Upper lobe of right lung (tissue), 1 donor: ENCODE results near the gene RMRP. TPM values are rescaled to one million over a fixed set of nuclear protein-coding genes. Genes with fewer than 3 reads are reported as not detected.
A peak's percentile ranks its signal among the peaks of the same experiment; 100 is the strongest.

Source experiments
- ATAC-seq: fragments of 200-7000 bp; cut with Tn5 transposase; one replicate; pipeline ENCODE4 v1.9.1; 2020; ENCODE audit warnings: mild to moderate bottlenecking, moderate library complexity
- DNase-seq: peaks from one replicate; pipeline ENCODE4 v3.0.0-alpha.2; 2020
- H3K27ac ChIP-seq: fragments of 200-600 bp; one replicate; pipeline ENCODE4 v1.8.0; 2022
- H3K27me3 ChIP-seq: fragments of 200-600 bp; one replicate; pipeline ENCODE4 v1.8.0; 2022; ENCODE audit warnings: mild to moderate bottlenecking
- H3K36me3 ChIP-seq: fragments of 200-600 bp; one replicate; pipeline ENCODE4 v1.8.0; 2022
- H3K4me1 ChIP-seq: fragments of 200-600 bp; one replicate; pipeline ENCODE4 v1.8.0; 2022
- H3K4me3 ChIP-seq: fragments of 200-600 bp; one replicate; pipeline ENCODE4 v1.8.0; 2022; ENCODE audit warnings: mild to moderate bottlenecking
- H3K9me3 ChIP-seq: fragments of 200-600 bp; one replicate; pipeline ENCODE4 v1.8.0; 2022
- intact Hi-C: fragments of 100-400 bp; cut with DNase I; formaldehyde crosslinking; loops from one replicate; pipeline ENCODE4 v1.11.0; 2022
- total RNA-seq: library from RNA; stranded (reverse); fragmentation: NEBNext Ultra II Directional; extraction: Animal tissue kit (Norgen Biotek cat#: 25700); gene quantifications from one replicate; pipeline ENCODE4 v1.2.1, GENCODE V29; 2021
- TF ChIP-seq, protein P1 (sequence below): fragments of 200-600 bp; IDR thresholded peaks from one replicate; pipeline ENCODE4 v1.8.0; 2022; ENCODE audit warnings: antibody characterized with exemption
- donor health status: DM: no; HTN: yes; CAD: no; lungs with severe emphysema.

RMRP gene
- total RNA-seq, 1 donor from 2014 or later = 30,828 TPM

DNA sequence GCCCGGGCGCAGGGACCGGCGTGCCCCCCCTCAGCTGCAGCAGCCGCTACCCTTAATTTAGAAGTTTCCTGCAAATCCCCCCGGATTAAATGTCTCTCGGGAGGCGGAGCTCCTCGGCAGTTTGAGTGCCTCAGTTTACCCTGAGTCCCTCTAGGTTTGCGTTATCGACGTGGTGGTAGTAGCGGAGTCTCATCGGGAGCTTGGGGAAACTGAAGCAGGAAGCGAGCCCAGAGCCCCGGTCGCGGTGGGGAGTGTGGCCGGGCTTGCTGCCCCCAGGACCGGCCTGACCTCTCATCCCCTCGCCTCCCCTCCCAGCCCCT is 32.4 kb upstream of the RMRP start:
- peak overlapping the region; percentile 76 for H3K4me3 ChIP-seq
- DNase-seq = no peak
- H3K27me3 ChIP-seq = no peaks in the 10 kb centered on the region
- TF ChIP-seq, protein P1, sequence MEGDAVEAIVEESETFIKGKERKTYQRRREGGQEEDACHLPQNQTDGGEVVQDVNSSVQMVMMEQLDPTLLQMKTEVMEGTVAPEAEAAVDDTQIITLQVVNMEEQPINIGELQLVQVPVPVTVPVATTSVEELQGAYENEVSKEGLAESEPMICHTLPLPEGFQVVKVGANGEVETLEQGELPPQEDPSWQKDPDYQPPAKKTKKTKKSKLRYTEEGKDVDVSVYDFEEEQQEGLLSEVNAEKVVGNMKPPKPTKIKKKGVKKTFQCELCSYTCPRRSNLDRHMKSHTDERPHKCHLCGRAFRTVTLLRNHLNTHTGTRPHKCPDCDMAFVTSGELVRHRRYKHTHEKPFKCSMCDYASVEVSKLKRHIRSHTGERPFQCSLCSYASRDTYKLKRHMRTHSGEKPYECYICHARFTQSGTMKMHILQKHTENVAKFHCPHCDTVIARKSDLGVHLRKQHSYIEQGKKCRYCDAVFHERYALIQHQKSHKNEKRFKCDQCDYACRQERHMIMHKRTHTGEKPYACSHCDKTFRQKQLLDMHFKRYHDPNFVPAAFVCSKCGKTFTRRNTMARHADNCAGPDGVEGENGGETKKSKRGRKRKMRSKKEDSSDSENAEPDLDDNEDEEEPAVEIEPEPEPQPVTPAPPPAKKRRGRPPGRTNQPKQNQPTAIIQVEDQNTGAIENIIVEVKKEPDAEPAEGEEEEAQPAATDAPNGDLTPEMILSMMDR = no peak
- no peaks in the 10 kb centered on the region for H3K9me3 ChIP-seq
- H3K27ac ChIP-seq = peak overlapping the region; percentile 83
- no peak for ATAC-seq
- H3K4me1 ChIP-seq = peaks cover 15% of the 10 kb centered on the region
- intact Hi-C loops = no loop called here
- peaks cover 2% of the 10 kb centered on the region for H3K36me3 ChIP-seq

DNA sequence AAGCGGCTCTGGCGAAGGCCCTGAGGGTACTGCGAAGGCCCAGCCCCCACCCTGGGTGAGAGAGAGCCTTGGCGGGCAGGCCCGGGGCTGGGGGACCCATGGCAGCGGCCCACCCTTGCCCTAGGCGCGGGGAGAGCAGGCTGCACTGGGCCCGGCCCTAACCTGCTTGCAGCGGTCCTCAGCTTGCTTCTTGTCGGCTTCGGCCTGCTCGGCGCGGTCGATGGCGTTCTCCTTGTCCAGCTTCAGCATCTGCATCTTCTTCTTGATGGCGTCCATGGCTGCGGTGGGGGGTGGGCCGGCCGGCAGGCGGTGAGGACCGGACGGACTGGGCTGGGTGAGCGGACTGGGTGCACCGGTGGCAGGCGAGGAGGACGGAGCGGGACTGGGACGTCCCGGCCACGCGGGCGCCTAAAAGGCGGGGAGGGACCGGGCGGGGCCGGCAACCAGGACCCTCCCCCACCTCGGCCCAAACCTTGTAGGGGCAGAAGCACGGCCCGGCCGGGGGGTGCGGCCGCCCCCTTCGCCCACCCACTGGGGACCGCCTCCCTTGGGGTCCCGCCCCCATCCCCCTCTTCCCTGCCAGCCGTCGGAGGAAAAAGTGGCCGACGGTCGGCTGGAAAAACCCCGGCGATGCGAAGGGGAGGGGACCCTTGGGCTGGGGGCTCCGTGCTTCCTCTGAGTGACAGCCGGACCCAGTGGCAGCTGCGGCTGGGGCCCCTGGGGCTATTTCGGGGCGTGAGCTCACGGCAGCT is 31.9 kb upstream of the RMRP start, which contains the start of gene TPM2:
TPM2 (minus strand) TSS at position 384 of the 752 bp plus-strand sequence; CDS start at position 276, 108 bp downstream.
- Histone ChIP-seq H3K27ac (peak within 1 kb of the TSS; percentile 83), H3K4me1 (peaks cover 15% of the 10 kb centered on the region), H3K9me3 (no peaks in the 10 kb centered on the region), H3K4me3 (peak within 1 kb of the TSS; percentile 76), H3K36me3 (peaks cover 5% of the 10 kb centered on the region), H3K27me3 (no peaks in the 10 kb centered on the region)
- intact Hi-C loops = no loop called here
- DNase-seq (no peak), ATAC-seq (peak; percentile 51)
- TF ChIP-seq, protein P1 = no peak

DNA sequence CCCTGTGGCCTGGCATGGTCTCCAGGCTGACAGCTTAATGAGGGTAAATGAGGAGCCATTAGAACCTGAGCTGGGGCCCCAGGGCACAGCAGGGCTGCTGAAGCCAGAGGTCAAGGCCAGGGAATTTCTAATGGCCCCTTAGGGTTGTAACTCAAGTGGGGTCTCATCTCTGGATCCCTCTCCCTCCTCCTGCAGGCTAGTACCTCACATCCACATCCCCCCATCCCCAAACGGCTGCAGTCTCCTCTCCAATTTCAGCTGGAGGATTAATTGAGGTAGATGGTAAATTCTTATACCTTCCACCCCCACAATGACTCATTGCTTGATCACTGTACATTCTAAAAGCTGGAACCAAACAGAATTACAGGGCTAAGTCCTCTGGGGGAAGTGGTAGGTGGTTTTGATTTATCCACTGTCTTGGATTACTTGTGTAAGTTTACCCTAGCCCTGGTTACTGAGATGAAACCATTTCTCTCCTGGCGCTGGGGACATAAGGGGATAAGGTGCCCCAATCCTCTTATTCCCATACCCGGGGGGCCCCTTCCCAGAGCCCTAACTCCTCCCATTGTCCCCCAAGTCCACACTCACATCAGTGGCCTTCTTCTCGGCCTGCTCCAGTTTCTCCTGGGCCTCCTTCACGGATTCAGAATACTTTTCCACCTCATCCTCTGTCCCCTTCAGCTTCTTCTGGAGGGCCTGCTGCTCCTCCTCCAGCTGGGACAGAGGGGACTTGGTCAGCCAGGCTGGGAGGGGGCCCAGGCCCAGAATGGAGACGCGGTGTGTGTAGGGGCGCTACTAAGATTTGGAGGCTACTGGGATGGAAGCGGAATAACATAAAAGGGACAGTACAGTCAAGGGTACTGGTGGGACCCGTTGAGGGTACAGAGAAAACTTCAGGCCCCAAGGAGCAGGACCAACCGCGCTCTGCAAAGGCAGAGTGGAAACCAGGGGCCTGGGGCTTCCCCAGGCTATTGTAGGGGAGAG is 31.0 kb upstream of the RMRP start:
- DNase-seq (no peak), ATAC-seq (no peak)
- Histone ChIP-seq H3K4me1 (peaks cover 15% of the 10 kb centered on the region), H3K27ac (peak overlapping the region; percentile 83), H3K36me3 (peaks cover 5% of the 10 kb centered on the region), H3K4me3 (peak overlapping the region; percentile 76), H3K9me3 (no peaks in the 10 kb centered on the region), H3K27me3 (no peaks in the 10 kb centered on the region)
- intact Hi-C loops = no loop called here
- TF ChIP-seq, protein P1 = no peak

DNA sequence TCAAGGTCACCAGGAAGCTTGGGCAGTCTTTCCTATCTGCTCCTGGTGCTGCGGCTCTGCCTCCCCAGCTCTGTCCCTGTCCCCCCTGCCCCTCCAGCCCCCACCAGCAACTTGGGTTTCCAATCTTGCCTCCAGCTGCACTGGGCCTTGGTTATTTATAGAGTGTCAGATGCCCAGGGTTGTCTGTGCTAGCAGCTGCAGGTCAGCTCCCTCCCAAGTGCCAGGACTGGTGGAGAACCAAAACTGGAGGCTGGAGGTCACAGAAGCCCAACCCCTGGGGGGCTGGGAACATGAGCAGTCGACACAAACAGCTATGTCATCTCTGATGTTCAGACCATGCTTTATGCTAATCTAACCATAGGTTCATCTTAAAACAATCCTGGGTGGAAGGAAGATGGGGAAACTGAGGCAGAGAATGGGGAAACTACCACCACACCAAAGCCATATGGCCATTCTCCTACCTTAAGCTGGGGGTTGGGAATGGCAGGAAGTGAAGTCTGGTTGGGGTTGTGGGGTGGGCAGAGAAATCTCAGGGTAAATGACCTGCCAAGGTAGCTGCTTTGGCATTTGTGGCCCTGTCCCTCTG is 30.2 kb upstream of the RMRP start:
- no peaks in the 10 kb centered on the region for H3K9me3 ChIP-seq
- H3K4me3 ChIP-seq = peak overlapping the region; percentile 76
- no peak for DNase-seq
- TF ChIP-seq, protein P1 = no peak
- H3K4me1 ChIP-seq = peaks cover 15% of the 10 kb centered on the region
- intact Hi-C loops = no loop called here
- H3K36me3 ChIP-seq = peaks cover 9% of the 10 kb centered on the region
- H3K27ac ChIP-seq = no peak overlapping the region
- H3K27me3 ChIP-seq = no peaks in the 10 kb centered on the region
- ATAC-seq = no peak

DNA sequence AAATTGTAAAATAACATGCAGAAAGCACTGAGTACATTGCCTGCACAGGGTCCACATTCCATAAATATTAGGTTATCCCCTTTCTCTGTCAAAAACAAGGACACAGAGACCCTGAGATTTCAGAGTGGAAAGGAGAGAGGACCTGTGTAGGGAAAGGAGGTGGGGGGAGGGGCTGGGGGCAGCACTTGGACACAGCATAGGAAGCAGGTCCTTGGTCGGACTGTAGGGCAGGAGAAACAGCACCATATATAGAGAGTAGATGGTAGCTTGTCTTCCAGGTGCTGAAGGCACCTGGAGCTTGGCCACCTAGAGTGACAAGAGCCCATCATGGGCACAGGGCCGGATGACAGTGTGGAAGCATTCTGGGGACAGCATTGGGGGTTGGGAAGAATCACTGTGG is 29.5 kb upstream of the RMRP start:
- Histone ChIP-seq H3K36me3 (peaks cover 10% of the 10 kb centered on the region), H3K27ac (no peak overlapping the region)

More for the DNA sequence above, 29.5 kb upstream of the RMRP start:
- ATAC-seq = no peak
- Histone ChIP-seq H3K4me3 (peak overlapping the region; percentile 76), H3K4me1 (peaks cover 15% of the 10 kb centered on the region), H3K9me3 (no peaks in the 10 kb centered on the region), H3K27me3 (no peaks in the 10 kb centered on the region)
- no peak for DNase-seq
- TF ChIP-seq, protein P1 = no peak
- intact Hi-C loops = no loop called here
